Breast epithelium (tissue), 4 donors: ENCODE measurements around the gene FBXO4. TPM values are rescaled to one million over a fixed set of nuclear protein-coding genes. Genes with fewer than 3 reads are reported as not detected.
A peak's percentile ranks its signal among the peaks of the same experiment; 100 is the strongest.

ENCODE experiments used
- DNase-seq, 2 donors: peaks; one replicate each; pipeline ENCODE4 v3.0.0-alpha.2; 2019; ENCODE audit warnings: low spot score in 2 of 2
- H3K27ac ChIP-seq, 2 donors: fragments of 200-600 bp; sonication (generic) in 1 of 2; one replicate each; pipeline ENCODE4 v1.5.1; 2016 to 2019; ENCODE audit warnings: mild to moderate bottlenecking in 1 of 2
- H3K27me3 ChIP-seq, 2 donors: fragments of 200-600 bp; sonication (generic) in 1 of 2; one replicate each; pipeline versions ENCODE4 v1.5.1 to v1.6.0; 2017 to 2019; ENCODE audit warnings: control low read depth in 1 of 2, mild to moderate bottlenecking in 1 of 2
- H3K36me3 ChIP-seq: fragments of 200-600 bp; one replicate; pipeline ENCODE4 v1.5.1; 2019
- H3K4me1 ChIP-seq, 2 donors: fragments of 200-600 bp; sonication (generic); one replicate each; pipeline ENCODE4 v1.5.1; 2016 to 2019; ENCODE audit warnings: control low read depth in 1 of 2
- H3K4me3 ChIP-seq, 3 donors: fragments of 200-600 bp; sonication (generic); 1 replicate in 2 of 3; 2 replicates in 1 of 3; pipeline ENCODE4 v1.5.1; 2016 to 2019; ENCODE audit warnings: mild to moderate bottlenecking in 3 of 3, moderate library complexity in 2 of 3
- H3K9me3 ChIP-seq, 2 donors: fragments of 200-600 bp; sonication (generic) in 1 of 2; one replicate each; pipeline ENCODE4 v1.5.1; 2016 to 2019; ENCODE audit warnings: control low read depth in 1 of 2
- POLR2A ChIP-seq: fragments of 450-650 bp; IDR thresholded peaks from one replicate; pipeline ENCODE4 v1.6.1; 2016; ENCODE audit warnings: antibody characterized with exemption, mild to moderate bottlenecking, moderate library complexity
- POLR2AphosphoS5 ChIP-seq, 3 donors: sonication (generic); formaldehyde crosslinking; IDR thresholded peaks; one replicate each; pipeline ENCODE4 v1.6.1; 2017; ENCODE audit warnings: antibody characterized with exemption in 3 of 3
- intact Hi-C: fragments of 100-400 bp; cut with DNase I; formaldehyde crosslinking; loops from one replicate; pipeline ENCODE4 v1.15.1; 2023; ENCODE audit warnings: low total_unique reads
- total RNA-seq, 3 donors: library from RNA; depleted of rRNA; stranded (reverse); fragments of >200 nt; gene quantifications; one replicate each; pipeline ENCODE4 v1.1.0, GENCODE V29; 2016
- TF ChIP-seq, protein P1 (sequence below), 3 donors: fragments of 450-650 bp; IDR thresholded peaks; one replicate each; pipeline ENCODE4 v1.5.1; 2016 to 2017; ENCODE audit warnings: antibody characterized with exemption in 3 of 3, mild to moderate bottlenecking in 3 of 3, moderate library complexity in 3 of 3

FBXO4 gene, protein sequence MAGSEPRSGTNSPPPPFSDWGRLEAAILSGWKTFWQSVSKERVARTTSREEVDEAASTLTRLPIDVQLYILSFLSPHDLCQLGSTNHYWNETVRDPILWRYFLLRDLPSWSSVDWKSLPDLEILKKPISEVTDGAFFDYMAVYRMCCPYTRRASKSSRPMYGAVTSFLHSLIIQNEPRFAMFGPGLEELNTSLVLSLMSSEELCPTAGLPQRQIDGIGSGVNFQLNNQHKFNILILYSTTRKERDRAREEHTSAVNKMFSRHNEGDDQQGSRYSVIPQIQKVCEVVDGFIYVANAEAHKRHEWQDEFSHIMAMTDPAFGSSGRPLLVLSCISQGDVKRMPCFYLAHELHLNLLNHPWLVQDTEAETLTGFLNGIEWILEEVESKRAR
- total RNA-seq = 10 to 100 TPM; 13.6 to 34.7 (median 16.7) TPM

DNA sequence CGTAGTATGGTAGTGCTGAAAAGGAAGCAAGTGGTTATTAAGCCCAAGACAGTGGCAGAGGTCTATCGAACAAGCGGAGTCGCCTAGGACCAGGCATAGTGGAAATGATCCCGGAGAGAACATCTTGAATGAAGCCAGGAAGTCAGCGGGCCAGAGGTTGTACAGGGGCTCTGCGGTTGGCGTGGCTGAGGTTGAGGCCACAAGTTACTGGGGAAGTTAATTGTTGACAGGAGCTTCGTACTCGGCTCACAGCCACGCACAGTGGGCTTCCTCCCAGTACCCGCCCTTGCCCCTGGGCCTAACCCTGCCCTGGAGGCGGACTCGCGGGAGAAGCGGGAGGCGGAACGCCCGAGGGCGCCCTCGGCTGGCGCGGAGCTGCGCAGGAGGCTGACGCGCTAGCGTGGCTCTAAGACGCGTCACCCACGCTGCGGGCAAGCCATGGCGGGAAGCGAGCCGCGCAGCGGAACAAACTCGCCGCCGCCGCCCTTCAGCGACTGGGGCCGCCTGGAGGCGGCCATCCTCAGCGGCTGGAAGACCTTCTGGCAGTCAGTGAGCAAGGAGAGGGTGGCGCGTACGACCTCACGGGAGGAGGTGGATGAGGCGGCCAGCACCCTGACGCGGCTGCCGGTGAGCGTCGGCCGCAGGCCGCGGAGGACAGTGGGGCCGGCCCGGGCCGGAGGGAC is at the start of gene FBXO4:
TSS of gene FBXO4 (plus strand) at position 410 of the 683 bp plus-strand sequence. CDS start at position 439, 29 bp downstream.
- no peaks in the 10 kb centered on the region for H3K27me3 ChIP-seq
- intact Hi-C loops = no loop called here
- peak; percentile 55 to 78 for DNase-seq
- no peaks in the 10 kb centered on the region for H3K9me3 ChIP-seq
- peak within 1 kb of the TSS; percentile 97 to 98 for H3K27ac ChIP-seq
- no peaks in the 10 kb centered on the region for H3K4me1 ChIP-seq
- H3K4me3 ChIP-seq = peak within 1 kb of the TSS; percentile 61 to 77 (median 76)
- H3K36me3 ChIP-seq = no peaks in the 10 kb centered on the region
- TF ChIP-seq POLR2A = no peak
- TF ChIP-seq POLR2AphosphoS5 (IDR thresholded peaks at IDR 0.05) = peak; percentile 70 to 87 (median 84)
- TF ChIP-seq, protein P1, sequence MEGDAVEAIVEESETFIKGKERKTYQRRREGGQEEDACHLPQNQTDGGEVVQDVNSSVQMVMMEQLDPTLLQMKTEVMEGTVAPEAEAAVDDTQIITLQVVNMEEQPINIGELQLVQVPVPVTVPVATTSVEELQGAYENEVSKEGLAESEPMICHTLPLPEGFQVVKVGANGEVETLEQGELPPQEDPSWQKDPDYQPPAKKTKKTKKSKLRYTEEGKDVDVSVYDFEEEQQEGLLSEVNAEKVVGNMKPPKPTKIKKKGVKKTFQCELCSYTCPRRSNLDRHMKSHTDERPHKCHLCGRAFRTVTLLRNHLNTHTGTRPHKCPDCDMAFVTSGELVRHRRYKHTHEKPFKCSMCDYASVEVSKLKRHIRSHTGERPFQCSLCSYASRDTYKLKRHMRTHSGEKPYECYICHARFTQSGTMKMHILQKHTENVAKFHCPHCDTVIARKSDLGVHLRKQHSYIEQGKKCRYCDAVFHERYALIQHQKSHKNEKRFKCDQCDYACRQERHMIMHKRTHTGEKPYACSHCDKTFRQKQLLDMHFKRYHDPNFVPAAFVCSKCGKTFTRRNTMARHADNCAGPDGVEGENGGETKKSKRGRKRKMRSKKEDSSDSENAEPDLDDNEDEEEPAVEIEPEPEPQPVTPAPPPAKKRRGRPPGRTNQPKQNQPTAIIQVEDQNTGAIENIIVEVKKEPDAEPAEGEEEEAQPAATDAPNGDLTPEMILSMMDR (IDR thresholded peaks at IDR 0.05) = peak in 2 of 3 donors; percentile 10 to 24

DNA sequence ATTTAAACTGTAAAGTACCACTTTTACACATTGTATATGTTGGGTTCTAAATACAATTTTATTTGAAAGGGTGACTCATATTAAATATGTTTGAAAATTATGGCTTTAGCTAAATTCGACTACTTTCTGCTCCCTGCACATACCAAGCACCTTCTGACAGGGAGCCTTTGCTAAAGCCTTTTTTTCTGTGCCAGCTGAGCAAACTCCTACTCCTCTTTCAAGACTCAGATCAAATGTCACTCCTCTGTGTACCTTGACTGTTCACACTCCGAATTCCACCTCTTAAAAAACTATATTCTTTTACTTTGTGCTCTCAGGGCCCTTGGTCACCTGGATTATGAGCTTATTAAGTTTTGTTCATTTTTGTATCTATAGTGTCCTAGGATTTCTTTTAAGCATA is 48.4 kb upstream of the FBXO4 start:
- TF ChIP-seq POLR2A = no peak
- TF ChIP-seq, protein P1 (IDR thresholded peaks at IDR 0.05) = no peak
- no peak for TF ChIP-seq POLR2AphosphoS5 (IDR thresholded peaks at IDR 0.05)
- no peaks in the 10 kb centered on the region for H3K36me3 ChIP-seq
- DNase-seq = no peak
- H3K4me1 ChIP-seq = no peaks in the 10 kb centered on the region
- intact Hi-C loops = no loop called here
- H3K27me3 ChIP-seq = no peaks in the 10 kb centered on the region
- no peaks in the 10 kb centered on the region for H3K9me3 ChIP-seq
- no peak overlapping the region for H3K27ac ChIP-seq
- no peak overlapping the region for H3K4me3 ChIP-seq

GRCh38 chr5:41877408-41877807 is 47.7 kb upstream of the FBXO4 start:
- no peaks in the 10 kb centered on the region for H3K27me3 ChIP-seq
- H3K4me3 ChIP-seq = no peak overlapping the region
- H3K36me3 ChIP-seq = no peaks in the 10 kb centered on the region
- H3K4me1 ChIP-seq = no peaks in the 10 kb centered on the region
- no peak overlapping the region for H3K27ac ChIP-seq
- H3K9me3 ChIP-seq = no peaks in the 10 kb centered on the region
- DNase-seq = no peak
- intact Hi-C loops = no loop called here
- TF ChIP-seq POLR2A (no peak), POLR2AphosphoS5 (IDR thresholded peaks at IDR 0.05) (no peak)
- TF ChIP-seq, protein P1 (IDR thresholded peaks at IDR 0.05) = no peak

GRCh38 chr5:41878173-41878572 is 46.9 kb upstream of the FBXO4 start:
- no peak for DNase-seq
- H3K36me3 ChIP-seq = no peaks in the 10 kb centered on the region
- no peak overlapping the region for H3K27ac ChIP-seq
- no peaks in the 10 kb centered on the region for H3K27me3 ChIP-seq
- no peaks in the 10 kb centered on the region for H3K9me3 ChIP-seq
- intact Hi-C loops = no loop called here
- no peak overlapping the region for H3K4me3 ChIP-seq
- no peaks in the 10 kb centered on the region for H3K4me1 ChIP-seq
- TF ChIP-seq, protein P1 (IDR thresholded peaks at IDR 0.05) = no peak
- TF ChIP-seq POLR2AphosphoS5 (IDR thresholded peaks at IDR 0.05) (no peak), POLR2A (no peak)
